ENCODE measurements around the gene SLC24A3.
"Not testable (repeated sequence)": the region's sequence is repeated elsewhere in the genome, so short reads cannot be mapped to it uniquely, and the experiment has no call there.

SLC24A3 gene

GRCh38 chr20:19633985-19634384 lies 421.5 kb downstream of the SLC24A3 start:
- no peak for TF ChIP-seq CTCF (IDR thresholded peaks at IDR 0.05; ENCODE audit: low read depth, low read length, missing control alignments)
- no peak overlapping the region for H3K4me3 ChIP-seq (replicated peaks; ENCODE audit: low read depth, low read length)
- no peak for DNase-seq (ENCODE audit: extremely low read depth, low read depth)

GRCh38 chr20:19639471-19640045 lies 427.1 kb downstream of the SLC24A3 start:
- not testable (repeated sequence) for H3K4me3 ChIP-seq (replicated peaks; ENCODE audit: low read depth, low read length); DNase-seq (ENCODE audit: extremely low read depth, low read depth)

- no peak overlapping the region for H3K4me3 ChIP-seq (replicated peaks; ENCODE audit: low read depth, low read length)
- DNase-seq (ENCODE audit: extremely low read depth, low read depth): no peak
- TF ChIP-seq CTCF (IDR thresholded peaks at IDR 0.05; ENCODE audit: low read depth, low read length, missing control alignments): no peak
Observed at GRCh38 chr20:19642860-19643259, 430.4 kb downstream of the SLC24A3 start.

- no peak for DNase-seq (ENCODE audit: extremely low read depth, low read depth)
- no peak overlapping the region for H3K4me3 ChIP-seq (replicated peaks; ENCODE audit: low read depth, low read length)
- no peak for TF ChIP-seq CTCF (IDR thresholded peaks at IDR 0.05; ENCODE audit: low read depth, low read length, missing control alignments)
Observed at GRCh38 chr20:19644085-19644484, 431.6 kb downstream of the SLC24A3 start.

GRCh38 chr20:19646963-19647362 lies 434.5 kb downstream of the SLC24A3 start:
- H3K4me3 ChIP-seq (replicated peaks; ENCODE audit: low read depth, low read length): no peak overlapping the region
- no peak for TF ChIP-seq CTCF (IDR thresholded peaks at IDR 0.05; ENCODE audit: low read depth, low read length, missing control alignments)
- DNase-seq (ENCODE audit: extremely low read depth, low read depth): no peak

GRCh38 chr20:19648024-19648423 lies 435.6 kb downstream of the SLC24A3 start:
- DNase-seq (ENCODE audit: extremely low read depth, low read depth): no peak
- no peak for TF ChIP-seq CTCF (IDR thresholded peaks at IDR 0.05; ENCODE audit: low read depth, low read length, missing control alignments)
- no peak overlapping the region for H3K4me3 ChIP-seq (replicated peaks; ENCODE audit: low read depth, low read length)

- no peak for DNase-seq (ENCODE audit: extremely low read depth, low read depth)
- no peak for TF ChIP-seq CTCF (IDR thresholded peaks at IDR 0.05; ENCODE audit: low read depth, low read length, missing control alignments)
- H3K4me3 ChIP-seq (replicated peaks; ENCODE audit: low read depth, low read length): no peak overlapping the region
Observed at GRCh38 chr20:19649041-19649440, 436.6 kb downstream of the SLC24A3 start.
